Mesenchymal stem cell (in vitro differentiated cells and primary cell): ENCODE data around the gene ARHGDIG.
"Not testable (repeated sequence)": the region's sequence is repeated elsewhere in the genome, so short reads cannot be mapped to it uniquely, and the experiment has no call there.

ENCODE experiments used
- DNase-seq: peaks from one replicate; pipeline ENCODE4 v3.0.0-alpha.2; 2013
- H2AFZ ChIP-seq: one replicate; pipeline ENCODE4 v1.6.1; 2013; ENCODE audit warnings: low read depth, mild to moderate bottlenecking, control low read depth, inconsistent platforms, low read length, moderate library complexity
- H2AK5ac ChIP-seq: 2 replicates; pipeline ENCODE4 v1.6.1; 2013; ENCODE audit warnings: low read length, moderate library complexity, mild to moderate bottlenecking, inconsistent platforms; ENCODE audit not compliant: severe bottlenecking
- H2BK120ac ChIP-seq: one replicate; pipeline ENCODE4 v1.6.1; 2013; ENCODE audit warnings: low read depth, mild to moderate bottlenecking, inconsistent platforms, low read length, moderate library complexity
- H2BK12ac ChIP-seq, 2 experiments: one replicate each; pipeline ENCODE4 v1.6.1; 2013; ENCODE audit warnings: inconsistent platforms in 2 of 2, low read length in 2 of 2, mild to moderate bottlenecking in 2 of 2, moderate library complexity in 2 of 2, control low read depth in 1 of 2
- H2BK15ac ChIP-seq: one replicate; pipeline ENCODE4 v1.6.1; 2013; ENCODE audit warnings: mild to moderate bottlenecking, low read depth, inconsistent platforms; ENCODE audit not compliant: poor library complexity, severe bottlenecking
- H2BK5ac ChIP-seq: 2 replicates; pipeline ENCODE4 v1.6.1; 2013; ENCODE audit warnings: low read depth, mild to moderate bottlenecking, low read length, control low read depth, inconsistent platforms; ENCODE audit not compliant: poor library complexity, severe bottlenecking
- H3K14ac ChIP-seq, 2 experiments: one replicate each; pipeline ENCODE4 v1.6.1; 2013; ENCODE audit warnings: inconsistent platforms in 2 of 2, low read length in 2 of 2, control low read depth in 1 of 2, mild to moderate bottlenecking in 1 of 2, moderate library complexity in 1 of 2
- H3K18ac ChIP-seq, 2 experiments: one replicate each; pipeline ENCODE4 v1.6.1; 2013; ENCODE audit warnings: inconsistent platforms in 2 of 2, low read length in 2 of 2, control low read depth in 1 of 2, low read depth in 1 of 2, mild to moderate bottlenecking in 1 of 2
- H3K23ac ChIP-seq, 2 experiments: one replicate each; pipeline ENCODE4 v1.6.1; 2013; ENCODE audit warnings: inconsistent platforms in 2 of 2, low read length in 2 of 2, mild to moderate bottlenecking in 2 of 2, moderate library complexity in 2 of 2, control low read depth in 1 of 2
- H3K27ac ChIP-seq: 2 replicates; pipeline ENCODE4 v1.5.1; 2013; ENCODE audit warnings: mild to moderate bottlenecking, moderate library complexity, low read length, control low read depth, inconsistent platforms; ENCODE audit not compliant: poor library complexity, severe bottlenecking
- H3K27me3 ChIP-seq, 2 experiments: 2 replicates each; pipeline versions ENCODE4 v1.6.1 to v1.7.0; 2013; ENCODE audit warnings: low read length in 2 of 2, mild to moderate bottlenecking in 2 of 2, moderate library complexity in 2 of 2, control low read depth in 1 of 2, inconsistent platforms in 1 of 2; ENCODE audit not compliant: control insufficient read depth in 1 of 2, insufficient read depth in 1 of 2
- H3K36me3 ChIP-seq, 2 experiments: 2 replicates each; pipeline versions ENCODE4 v1.6.1 to v1.7.0; 2013; ENCODE audit warnings: low read length in 2 of 2, control low read depth in 1 of 2, inconsistent platforms in 1 of 2, low read depth in 1 of 2, mild to moderate bottlenecking in 1 of 2; ENCODE audit not compliant: insufficient read depth in 2 of 2, control insufficient read depth in 1 of 2
- H3K4ac ChIP-seq, 2 experiments: one replicate each; pipeline ENCODE4 v1.6.1; 2013; ENCODE audit warnings: inconsistent platforms in 2 of 2, low read length in 2 of 2, mild to moderate bottlenecking in 2 of 2, moderate library complexity in 2 of 2, control low read depth in 1 of 2, low read depth in 1 of 2
- H3K4me1 ChIP-seq: 2 replicates; pipeline ENCODE4 v1.6.1; 2013; ENCODE audit warnings: low read depth, low read length, control low read depth; ENCODE audit not compliant: control insufficient read depth, insufficient read depth
- H3K4me2 ChIP-seq: 2 replicates; pipeline ENCODE4 v1.6.1; 2013; ENCODE audit warnings: low read length, mild to moderate bottlenecking, inconsistent platforms; ENCODE audit not compliant: poor library complexity, severe bottlenecking
- H3K4me3 ChIP-seq, 2 experiments: 2 replicates each; pipeline versions ENCODE4 v1.5.1 to v1.7.0; 2013; ENCODE audit warnings: low read length in 2 of 2, mild to moderate bottlenecking in 2 of 2, control low read depth in 1 of 2, low read depth in 1 of 2; ENCODE audit not compliant: insufficient read depth in 1 of 2
- H3K79me1 ChIP-seq: replicated peaks from 2 replicates; pipeline ENCODE4 v1.6.1; 2013; ENCODE audit warnings: mild to moderate bottlenecking, control low read depth, low read length, inconsistent platforms; ENCODE audit not compliant: poor library complexity, severe bottlenecking
- H3K9ac ChIP-seq: 2 replicates; pipeline ENCODE4 v1.7.0; 2013; ENCODE audit warnings: mild to moderate bottlenecking, low read length, moderate library complexity
- H3K9me3 ChIP-seq: 2 replicates; pipeline ENCODE4 v1.7.0; 2013; ENCODE audit warnings: mild to moderate bottlenecking, low read length; ENCODE audit not compliant: control insufficient read depth
- H4K8ac ChIP-seq: one replicate; pipeline ENCODE4 v1.6.1; 2013; ENCODE audit warnings: inconsistent platforms, mild to moderate bottlenecking, low read length, moderate library complexity
- H4K91ac ChIP-seq: one replicate; pipeline ENCODE4 v1.6.1; 2013; ENCODE audit warnings: mild to moderate bottlenecking, low read length, inconsistent platforms
- WGBS: methylation state at CpG from one replicate; pipeline ENCODE4 v1.1.7; 2013; ENCODE audit warnings: mixed read lengths; 5-methylcytosine and 5-hydroxymethylcytosine counted together

The ARHGDIG gene

DNA sequence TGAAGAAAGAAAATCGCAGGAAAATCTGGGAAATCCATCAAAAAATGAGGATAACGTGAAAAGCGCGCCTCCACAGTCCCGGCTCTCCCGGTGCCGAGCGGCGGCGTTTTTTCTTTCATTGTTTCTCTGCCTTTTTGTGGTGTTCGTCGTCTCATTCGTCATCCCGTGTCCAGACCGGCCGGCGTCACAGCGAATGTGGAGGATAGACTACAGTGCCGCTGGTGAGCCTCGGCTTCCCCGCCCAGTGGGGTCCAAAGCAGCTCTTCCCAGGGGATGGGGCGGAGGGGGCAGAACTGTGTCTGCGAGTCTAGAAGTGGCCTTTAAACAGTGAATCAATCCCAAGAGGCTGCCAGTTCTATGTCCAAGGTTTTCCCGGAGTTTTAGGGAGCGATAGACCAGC lies 25.9 kb upstream of the ARHGDIG start:
- Histone ChIP-seq H2AK5ac (no peak overlapping the region), H2BK120ac (no peak overlapping the region), H3K18ac (no peak overlapping the region), H3K4me1 (peaks cover 3% of the 10 kb centered on the region), H3K27ac (no peak overlapping the region), H4K91ac (no peak overlapping the region), H3K9me3 (no peaks in the 10 kb centered on the region), H4K8ac (no peak overlapping the region), H3K36me3 (peaks cover 52 to 56% of the 10 kb centered on the region in 2 experiments), H2AFZ (no peak overlapping the region), H3K4me2 (no peak overlapping the region), H3K9ac (no peak overlapping the region), H3K4ac (no peak overlapping the region), H3K23ac (no peak overlapping the region), H2BK5ac (no peak overlapping the region), H3K4me3 (no peak overlapping the region), H2BK12ac (no peak overlapping the region), H3K79me1 (peaks cover 9% of the 10 kb centered on the region), H3K27me3 (no peaks in the 10 kb centered on the region), H2BK15ac (no peak overlapping the region), H3K14ac (no peak overlapping the region)
- 99% methylated on average over 25 of the region's 25 CpGs for WGBS
- DNase-seq = no peak

DNA sequence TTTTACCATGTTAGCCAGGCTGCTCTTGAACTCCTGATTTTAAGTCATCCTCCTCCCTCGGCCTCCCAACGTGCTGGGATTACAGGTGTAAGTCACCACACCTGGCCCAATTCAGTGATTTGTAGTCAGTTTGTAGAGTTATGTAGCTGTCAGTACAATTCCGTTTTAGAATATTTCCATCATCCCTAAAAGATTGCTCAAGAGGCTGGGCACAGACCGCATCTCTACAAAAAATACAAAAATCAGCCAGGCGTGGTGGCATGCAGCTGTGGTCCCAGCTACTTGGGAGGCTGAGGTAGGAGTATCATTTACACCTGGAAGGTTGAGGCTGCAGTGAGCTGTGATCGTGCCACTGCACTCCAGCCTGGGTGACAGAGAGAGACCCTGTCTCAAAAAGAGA lies 25.2 kb upstream of the ARHGDIG start:
- no peak overlapping the region for H3K9ac ChIP-seq
- H3K9me3 ChIP-seq = no peaks in the 10 kb centered on the region
- peaks cover 58 to 59% of the 10 kb centered on the region in 2 experiments for H3K36me3 ChIP-seq
- no peak overlapping the region for H2BK12ac ChIP-seq
- 100% methylated on average over 5 of the region's 6 CpGs for WGBS
- H3K79me1 ChIP-seq = peaks cover 8% of the 10 kb centered on the region
- no peak overlapping the region for H3K14ac ChIP-seq
- no peak overlapping the region for H2AFZ ChIP-seq
- no peak overlapping the region for H3K18ac ChIP-seq
- H3K27ac ChIP-seq = no peak overlapping the region
- peaks cover 4% of the 10 kb centered on the region for H3K4me1 ChIP-seq
- no peak overlapping the region for H3K4ac ChIP-seq
- H3K27me3 ChIP-seq = no peaks in the 10 kb centered on the region
- H4K91ac ChIP-seq = no peak overlapping the region
- no peak for DNase-seq
- H4K8ac ChIP-seq = no peak overlapping the region
- H3K4me2 ChIP-seq = no peak overlapping the region
- H2BK5ac ChIP-seq = no peak overlapping the region
- no peak overlapping the region for H3K4me3 ChIP-seq
- no peak overlapping the region for H2AK5ac ChIP-seq
- no peak overlapping the region for H2BK15ac ChIP-seq
- no peak overlapping the region for H3K23ac ChIP-seq
- H2BK120ac ChIP-seq = no peak overlapping the region

DNA sequence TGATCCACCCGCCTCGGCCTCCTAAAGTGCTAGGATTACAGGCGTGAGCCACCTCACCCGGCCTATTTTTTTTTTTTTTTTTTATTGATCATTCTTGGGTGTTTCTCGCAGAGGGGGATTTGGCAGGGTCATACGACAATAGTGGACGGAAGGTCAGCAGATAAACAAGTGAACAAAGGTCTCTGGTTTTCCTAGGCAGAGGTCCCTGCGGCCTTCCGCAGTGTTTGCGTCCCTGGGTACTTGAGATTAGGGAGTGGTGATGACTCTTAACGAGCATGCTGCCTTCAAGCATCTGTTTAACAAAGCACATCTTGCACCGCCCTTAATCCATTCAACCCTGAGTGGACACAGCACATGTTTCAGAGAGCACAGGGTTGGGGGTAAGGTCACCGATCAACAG lies 22.3 kb upstream of the ARHGDIG start:
- not testable (repeated sequence) for DNase-seq, H3K18ac ChIP-seq, H3K4me2 ChIP-seq, H2AK5ac ChIP-seq, H3K9me3 ChIP-seq, H3K9ac ChIP-seq, H3K14ac ChIP-seq, H3K79me1 ChIP-seq, H3K27me3 ChIP-seq, H3K4ac ChIP-seq, H4K8ac ChIP-seq, H2BK120ac ChIP-seq, H2BK12ac ChIP-seq, H3K27ac ChIP-seq, H3K23ac ChIP-seq, H2AFZ ChIP-seq, H2BK5ac ChIP-seq, H3K4me3 ChIP-seq, H4K91ac ChIP-seq, H2BK15ac ChIP-seq, H3K4me1 ChIP-seq
- 98% methylated on average over 5 of the region's 13 CpGs for WGBS
- H3K36me3 ChIP-seq = peaks cover 66 to 70% of the 10 kb centered on the region in 2 experiments

DNA sequence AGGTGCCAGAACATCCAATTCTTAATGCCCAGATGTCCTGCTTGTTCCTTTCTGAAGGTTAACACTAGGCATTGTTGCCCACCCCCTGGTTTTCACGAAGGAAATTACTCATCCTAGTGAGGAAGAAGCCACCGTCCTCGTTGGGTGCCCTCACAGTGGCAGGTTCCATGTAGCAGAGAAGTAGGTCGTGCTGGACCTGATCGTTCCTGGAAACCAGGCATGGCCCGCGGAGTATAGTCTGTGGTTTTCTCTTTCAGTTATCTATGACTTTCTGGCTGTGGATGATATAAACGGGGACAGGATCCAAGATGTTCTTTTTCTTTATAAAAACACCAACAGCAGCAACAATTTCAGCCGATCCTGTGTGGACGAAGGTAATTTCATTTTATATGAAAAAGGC lies 21.2 kb upstream of the ARHGDIG start:
- no peak overlapping the region for H2BK120ac ChIP-seq

More for the DNA sequence above, 21.2 kb upstream of the ARHGDIG start:
- no peak overlapping the region for H3K9ac ChIP-seq
- H2BK5ac ChIP-seq = no peak overlapping the region
- H3K18ac ChIP-seq = no peak overlapping the region
- no peak overlapping the region for H3K4me2 ChIP-seq
- H2BK15ac ChIP-seq = no peak overlapping the region
- no peak overlapping the region for H4K91ac ChIP-seq
- peaks cover 69 to 72% of the 10 kb centered on the region in 2 experiments for H3K36me3 ChIP-seq
- no peaks in the 10 kb centered on the region for H3K27me3 ChIP-seq
- peaks cover 2% of the 10 kb centered on the region for H3K4me1 ChIP-seq
- no peak overlapping the region for H2AFZ ChIP-seq
- DNase-seq = no peak
- H3K9me3 ChIP-seq = no peaks in the 10 kb centered on the region
- no peaks in the 10 kb centered on the region for H3K79me1 ChIP-seq
- no peak overlapping the region for H4K8ac ChIP-seq
- no peak overlapping the region for H3K4ac ChIP-seq
- H2AK5ac ChIP-seq = no peak overlapping the region
- H3K23ac ChIP-seq = no peak overlapping the region
- no peak overlapping the region for H2BK12ac ChIP-seq
- no peak overlapping the region for H3K4me3 ChIP-seq
- H3K14ac ChIP-seq = no peak overlapping the region
- no peak overlapping the region for H3K27ac ChIP-seq
- 97% methylated on average over 7 of the region's 10 CpGs for WGBS
